ENCODE results near the gene CNOT6L.

- peak; percentile 9 for TF ChIP-seq CTCF (IDR thresholded peaks at IDR 0.05; ENCODE audit: low read depth, low read length, missing input control)
- no peak for TF ChIP-seq NR2F2 (IDR thresholded peaks at IDR 0.05)
- TF ChIP-seq RAD21 (IDR thresholded peaks at IDR 0.05) = peak in 1 of 2 donors; percentile 24
- TF ChIP-seq EGR1 (IDR thresholded peaks at IDR 0.05; ENCODE audit: low read depth in 2 of 2) = no peak
- TF ChIP-seq TAF1 (conservative IDR thresholded peaks at IDR 0.05) = no peak
- no peak for TF ChIP-seq GABPA (IDR thresholded peaks at IDR 0.05 in 1 of 2, conservative IDR thresholded peaks at IDR 0.05 in 1 of 2)
- TF ChIP-seq ATF3 (IDR thresholded peaks at IDR 0.05) = peak; percentile 11
- no peak for TF ChIP-seq JUND (IDR thresholded peaks at IDR 0.05)
- peak; percentile 20 for TF ChIP-seq HNF4G (IDR thresholded peaks at IDR 0.05)
- TF ChIP-seq MAX (IDR thresholded peaks at IDR 0.05) = no peak
- no peak for TF ChIP-seq YY1 (IDR thresholded peaks at IDR 0.05)
These were observed 1.7 kb upstream of the CNOT6L start for GRCh38 chr4:77820649-77821561.

All from liver (tissue), 3 donors.